GM23338 (cell line): ENCODE results near the gene CTDSP2. TPM values are rescaled to one million over a fixed set of nuclear protein-coding genes. Genes with fewer than 3 reads are reported as not detected.

Experiments used
- ATAC-seq: fragments of 200-7000 bp; cut with Tn5 transposase; 3 replicates; pipeline ENCODE4 v1.9.1; 2020
- DNase-seq: peaks from one replicate; pipeline ENCODE4 v3.0.0-alpha.2; 2015; ENCODE audit warnings: low spot score
- H2AFZ ChIP-seq: fragments of 200-600 bp; sonication (generic); 2 replicates; pipeline ENCODE4 v1.8.0; 2016; ENCODE audit warnings: antibody characterized with exemption, mild to moderate bottlenecking, moderate library complexity
- H3F3A ChIP-seq: fragments of 200-600 bp; sonication (generic); replicated peaks from 2 replicates; pipeline ENCODE4 v1.8.0; 2017; ENCODE audit warnings: antibody characterized with exemption, mixed run types, low read depth
- H3K27ac ChIP-seq: fragments of 200-600 bp; sonication (generic); 2 replicates; pipeline ENCODE4 v1.6.1; 2016; ENCODE audit warnings: low read depth
- H3K27me3 ChIP-seq: fragments of 200-600 bp; sonication (generic); 2 replicates; pipeline ENCODE4 v1.8.0; 2016; ENCODE audit warnings: mild to moderate bottlenecking, mixed run types, moderate library complexity; ENCODE audit not compliant: insufficient read depth
- H3K36me3 ChIP-seq: fragments of 200-600 bp; sonication (generic); 2 replicates; pipeline ENCODE4 v1.8.0; 2016; ENCODE audit warnings: mild to moderate bottlenecking; ENCODE audit not compliant: insufficient read depth
- H3K4me1 ChIP-seq: fragments of 200-600 bp; sonication (generic); 2 replicates; pipeline ENCODE4 v1.8.0; 2016; ENCODE audit warnings: mild to moderate bottlenecking, moderate library complexity; ENCODE audit not compliant: insufficient read depth
- H3K4me2 ChIP-seq: fragments of 200-600 bp; sonication (generic); 2 replicates; pipeline ENCODE4 v1.7.1; 2017; ENCODE audit warnings: mixed run types
- H3K4me3 ChIP-seq: fragments of 200-600 bp; sonication (generic); 2 replicates; pipeline ENCODE4 v1.6.1; 2016; ENCODE audit warnings: mixed run types
- H3K79me2 ChIP-seq: fragments of 200-600 bp; sonication (generic); replicated peaks from 2 replicates; pipeline ENCODE4 v1.8.0; 2017; ENCODE audit warnings: mild to moderate bottlenecking; ENCODE audit not compliant: insufficient read depth
- H3K9me2 ChIP-seq: fragments of 200-600 bp; sonication (generic); 2 replicates; pipeline ENCODE4 v1.8.0; 2017; ENCODE audit not compliant: insufficient read depth
- H4K20me1 ChIP-seq: fragments of 200-600 bp; sonication (generic); replicated peaks from 2 replicates; pipeline ENCODE4 v1.8.0; 2017; ENCODE audit warnings: mild to moderate bottlenecking; ENCODE audit not compliant: insufficient read depth
- H3K27ac Mint-ChIP-seq: 2 replicates; pipeline ENCODE4 v1.8.0; 2020; ENCODE audit warnings: inconsistent platforms, mild to moderate bottlenecking, moderate library complexity, mixed read lengths
- H3K27me3 Mint-ChIP-seq: 3 replicates; pipeline ENCODE4 v1.8.0; 2022; ENCODE audit warnings: low read depth, mild to moderate bottlenecking, moderate library complexity, mixed read lengths, inconsistent platforms; ENCODE audit not compliant: insufficient read depth, poor library complexity
- H3K36me3 Mint-ChIP-seq: 3 replicates; pipeline ENCODE4 v1.8.0; 2021; ENCODE audit warnings: low read depth, mild to moderate bottlenecking, inconsistent platforms, moderate library complexity, mixed read lengths
- H3K4me1 Mint-ChIP-seq: 3 replicates; pipeline ENCODE4 v1.8.0; 2020; ENCODE audit warnings: mild to moderate bottlenecking, inconsistent platforms, mixed read lengths
- H3K4me3 Mint-ChIP-seq: 3 replicates; pipeline ENCODE4 v1.8.0; 2021; ENCODE audit warnings: moderate library complexity, mild to moderate bottlenecking, inconsistent platforms, mixed read lengths
- H3K9me3 Mint-ChIP-seq: 3 replicates; pipeline ENCODE4 v1.8.0; 2020; ENCODE audit warnings: moderate library complexity, mild to moderate bottlenecking, inconsistent platforms, mixed read lengths
- CREB1 ChIP-seq: fragments of 250-450 bp; sonication (Bioruptor Pico); IDR thresholded peaks from 2 replicates; pipeline ENCODE4 v1.5.0; 2020; ENCODE audit warnings: low read depth, mild to moderate bottlenecking, moderate library complexity
- EZH2 ChIP-seq: fragments of 200-600 bp; sonication (generic); IDR thresholded peaks from one replicate; pipeline ENCODE4 v1.8.0; 2017; ENCODE audit warnings: antibody characterized with exemption, mild to moderate bottlenecking, low read depth; ENCODE audit not compliant: unreplicated experiment
- EZH2phosphoT487 ChIP-seq: fragments of 200-600 bp; sonication (generic); IDR thresholded peaks from one replicate; pipeline ENCODE4 v1.8.1; 2018; ENCODE audit warnings: antibody characterized with exemption; ENCODE audit not compliant: unreplicated experiment
- JUNB ChIP-seq: IDR thresholded peaks from one replicate; pipeline ENCODE4 v1.6.1; 2016; ENCODE audit warnings: antibody characterized with exemption; ENCODE audit not compliant: unreplicated experiment
- NANOG ChIP-seq: IDR thresholded peaks from 2 replicates; pipeline ENCODE4 v1.6.1; 2016; ENCODE audit warnings: antibody characterized with exemption, borderline replicate concordance
- POLR2AphosphoS5 ChIP-seq: IDR thresholded peaks from 2 replicates; pipeline ENCODE4 v1.6.1; 2016; ENCODE audit warnings: antibody characterized with exemption, low read depth
- STAT1 ChIP-seq: IDR thresholded peaks from one replicate; pipeline ENCODE4 v1.6.1; 2016; ENCODE audit warnings: antibody characterized with exemption; ENCODE audit not compliant: unreplicated experiment
- ZNF114 ChIP-seq: fragments of 250-450 bp; sonication (Bioruptor Pico); IDR thresholded peaks from 2 replicates; pipeline ENCODE4 v1.5.0; 2020; ENCODE audit warnings: mild to moderate bottlenecking, moderate library complexity
- polyA plus RNA-seq: library from polyadenylated mRNA; unstranded; fragments of >200 nt; fragmentation: Nextera tagmentation; extraction: Ambion mirVana; gene quantifications from 2 replicates; pipeline ENCODE4 v1.2.1, GENCODE V29; 2016
- total RNA-seq: library from RNA; depleted of rRNA; stranded (reverse); fragments of >200 nt; shearing (Covaris generic); gene quantifications from 2 replicates; pipeline ENCODE4 v1.2.3, GENCODE V29; 2014
- TF ChIP-seq, protein P1 (sequence below): IDR thresholded peaks from 2 replicates; pipeline ENCODE4 v1.6.1; 2016; ENCODE audit warnings: antibody characterized with exemption
- TF ChIP-seq, protein P2 (sequence below): IDR thresholded peaks from one replicate; pipeline ENCODE4 v1.6.1; 2018; ENCODE audit warnings: antibody characterized with exemption; ENCODE audit not compliant: unreplicated experiment

Gene CTDSP2
- total and polyA plus RNA-seq, 2 experiments from 2014 or later, result 22.8 to 81.9 TPM

DNA sequence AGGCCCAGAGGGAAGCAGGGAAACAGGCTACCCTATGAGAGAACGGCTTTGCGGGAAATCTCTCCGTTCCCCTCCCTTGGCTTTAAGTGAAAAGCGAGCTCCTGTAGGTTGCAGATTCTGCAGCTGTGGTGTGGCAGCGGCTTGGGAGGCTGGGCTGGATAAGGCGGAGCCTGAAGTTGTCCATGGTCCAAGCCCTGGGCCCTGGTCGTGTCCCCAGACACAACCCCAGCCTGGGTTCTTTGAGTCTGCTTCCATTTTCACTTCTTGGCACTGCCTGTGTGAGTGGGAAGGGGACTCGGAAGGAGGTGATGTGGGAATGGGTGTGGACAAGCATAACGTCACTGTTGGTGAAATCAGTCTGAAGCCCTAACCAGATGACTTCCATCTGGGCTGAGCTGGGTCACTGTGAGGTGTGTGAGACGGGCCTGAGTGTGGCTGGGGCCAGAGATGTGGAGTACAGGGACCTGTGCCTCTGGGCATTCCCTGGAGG lies 43.0 kb upstream of the CTDSP2 start:
- Mint-ChIP-seq H3K4me3 (no peak overlapping the region), H3K36me3 (no peaks in the 10 kb centered on the region; the same call in 2 of the 3 replicates), H3K9me3 (peaks cover 3% of the 10 kb centered on the region; the same call in 1 of the 3 replicates), H3K4me1 (peaks cover 35% of the 10 kb centered on the region), H3K27ac (no peak overlapping the region), H3K27me3 (peaks cover 14% of the 10 kb centered on the region)
- H2AFZ ChIP-seq, result peak overlapping the region; percentile 99
- H3K4me2 ChIP-seq, result no peak overlapping the region; the same call in 1 of the 2 replicates
- no peaks in the 10 kb centered on the region for H4K20me1 ChIP-seq
- no peak overlapping the region for H3K27ac ChIP-seq
- H3K36me3 ChIP-seq, result no peaks in the 10 kb centered on the region
- peak; percentile 36 for ATAC-seq
- DNase-seq, result no peak
- H3K4me1 ChIP-seq, result peaks cover 30% of the 10 kb centered on the region
- no peaks in the 10 kb centered on the region for H3K9me2 ChIP-seq
- H3K27me3 ChIP-seq, result 0 out of 2 replicates have a peak, but pooled peaks cover 3% of the 10 kb centered on the region
- TF ChIP-seq EZH2phosphoT487, result no peak
- TF ChIP-seq POLR2AphosphoS5, result no peak
- no peak for TF ChIP-seq STAT1
- TF ChIP-seq ZNF114 (CRISPR knock-in tag), result no peak
- no peak for TF ChIP-seq EZH2
- TF ChIP-seq NANOG, result no peak
- TF ChIP-seq, protein P1, sequence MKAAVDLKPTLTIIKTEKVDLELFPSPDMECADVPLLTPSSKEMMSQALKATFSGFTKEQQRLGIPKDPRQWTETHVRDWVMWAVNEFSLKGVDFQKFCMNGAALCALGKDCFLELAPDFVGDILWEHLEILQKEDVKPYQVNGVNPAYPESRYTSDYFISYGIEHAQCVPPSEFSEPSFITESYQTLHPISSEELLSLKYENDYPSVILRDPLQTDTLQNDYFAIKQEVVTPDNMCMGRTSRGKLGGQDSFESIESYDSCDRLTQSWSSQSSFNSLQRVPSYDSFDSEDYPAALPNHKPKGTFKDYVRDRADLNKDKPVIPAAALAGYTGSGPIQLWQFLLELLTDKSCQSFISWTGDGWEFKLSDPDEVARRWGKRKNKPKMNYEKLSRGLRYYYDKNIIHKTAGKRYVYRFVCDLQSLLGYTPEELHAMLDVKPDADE, result no peak
- no peak for TF ChIP-seq CREB1 (CRISPR knock-in tag)
- TF ChIP-seq, protein P2, sequence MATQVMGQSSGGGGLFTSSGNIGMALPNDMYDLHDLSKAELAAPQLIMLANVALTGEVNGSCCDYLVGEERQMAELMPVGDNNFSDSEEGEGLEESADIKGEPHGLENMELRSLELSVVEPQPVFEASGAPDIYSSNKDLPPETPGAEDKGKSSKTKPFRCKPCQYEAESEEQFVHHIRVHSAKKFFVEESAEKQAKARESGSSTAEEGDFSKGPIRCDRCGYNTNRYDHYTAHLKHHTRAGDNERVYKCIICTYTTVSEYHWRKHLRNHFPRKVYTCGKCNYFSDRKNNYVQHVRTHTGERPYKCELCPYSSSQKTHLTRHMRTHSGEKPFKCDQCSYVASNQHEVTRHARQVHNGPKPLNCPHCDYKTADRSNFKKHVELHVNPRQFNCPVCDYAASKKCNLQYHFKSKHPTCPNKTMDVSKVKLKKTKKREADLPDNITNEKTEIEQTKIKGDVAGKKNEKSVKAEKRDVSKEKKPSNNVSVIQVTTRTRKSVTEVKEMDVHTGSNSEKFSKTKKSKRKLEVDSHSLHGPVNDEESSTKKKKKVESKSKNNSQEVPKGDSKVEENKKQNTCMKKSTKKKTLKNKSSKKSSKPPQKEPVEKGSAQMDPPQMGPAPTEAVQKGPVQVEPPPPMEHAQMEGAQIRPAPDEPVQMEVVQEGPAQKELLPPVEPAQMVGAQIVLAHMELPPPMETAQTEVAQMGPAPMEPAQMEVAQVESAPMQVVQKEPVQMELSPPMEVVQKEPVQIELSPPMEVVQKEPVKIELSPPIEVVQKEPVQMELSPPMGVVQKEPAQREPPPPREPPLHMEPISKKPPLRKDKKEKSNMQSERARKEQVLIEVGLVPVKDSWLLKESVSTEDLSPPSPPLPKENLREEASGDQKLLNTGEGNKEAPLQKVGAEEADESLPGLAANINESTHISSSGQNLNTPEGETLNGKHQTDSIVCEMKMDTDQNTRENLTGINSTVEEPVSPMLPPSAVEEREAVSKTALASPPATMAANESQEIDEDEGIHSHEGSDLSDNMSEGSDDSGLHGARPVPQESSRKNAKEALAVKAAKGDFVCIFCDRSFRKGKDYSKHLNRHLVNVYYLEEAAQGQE, result no peak
- no peak for TF ChIP-seq JUNB
- H3F3A ChIP-seq, result 0 out of 2 replicates have a peak, but pooled peaks cover 2% of the 10 kb centered on the region
- H3K79me2 ChIP-seq, result no peaks in the 10 kb centered on the region
- H3K4me3 ChIP-seq, result no peak overlapping the region
